ENCODE data around the gene C2CD4A.

DNA sequence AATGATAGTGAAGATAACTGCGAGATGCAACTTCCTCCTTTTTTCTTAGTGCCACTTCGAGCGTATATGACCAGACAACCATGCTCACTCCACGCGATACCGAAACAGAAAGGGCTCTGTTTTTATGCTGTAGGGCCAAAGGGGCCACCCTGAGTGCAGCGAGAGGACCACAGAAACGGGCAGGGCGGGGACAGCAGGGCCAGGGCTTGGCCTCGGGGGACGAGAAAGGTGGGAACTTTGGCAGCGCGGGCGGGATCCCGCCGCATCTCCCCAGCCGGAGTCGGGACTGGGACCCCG is 7.0 kb upstream of the C2CD4A start:
- TF ChIP-seq MAFK (IDR thresholded peaks at IDR 0.05; ENCODE audit: partially characterized antibody) (no peak), CTCF (IDR thresholded peaks at IDR 0.05) (no peak), POLR2A (IDR thresholded peaks at IDR 0.05; ENCODE audit: low read length) (no peak)
